Measurements from ENCODE around the gene HOXB1.
"Not testable (repeated sequence)": the region's sequence is repeated elsewhere in the genome, so short reads cannot be mapped to it uniquely, and the experiment has no call there.

The HOXB1 gene

DNA sequence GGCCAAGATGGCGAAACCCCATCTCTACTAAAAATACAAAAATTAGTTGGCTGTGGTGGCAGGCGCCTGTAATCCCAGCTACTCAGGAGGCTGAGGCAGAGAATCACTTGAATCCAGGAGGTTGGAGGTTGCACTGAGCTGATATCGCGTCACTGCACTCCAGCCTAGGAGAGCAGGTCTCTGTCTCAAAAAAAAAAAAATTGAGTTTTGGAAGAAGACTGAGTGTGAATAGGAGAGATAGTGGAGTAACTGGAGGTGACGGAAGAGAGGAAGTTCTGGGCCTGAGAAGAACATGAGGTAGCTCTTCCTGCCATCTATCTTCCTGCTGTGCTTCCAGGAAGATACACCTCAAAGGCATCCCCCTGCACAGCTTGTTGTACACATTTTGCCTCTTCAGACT lies 11.4 kb downstream of the HOXB1 start:
- no peak for DNase-seq (ENCODE audit: low read depth, low spot score)

DNA sequence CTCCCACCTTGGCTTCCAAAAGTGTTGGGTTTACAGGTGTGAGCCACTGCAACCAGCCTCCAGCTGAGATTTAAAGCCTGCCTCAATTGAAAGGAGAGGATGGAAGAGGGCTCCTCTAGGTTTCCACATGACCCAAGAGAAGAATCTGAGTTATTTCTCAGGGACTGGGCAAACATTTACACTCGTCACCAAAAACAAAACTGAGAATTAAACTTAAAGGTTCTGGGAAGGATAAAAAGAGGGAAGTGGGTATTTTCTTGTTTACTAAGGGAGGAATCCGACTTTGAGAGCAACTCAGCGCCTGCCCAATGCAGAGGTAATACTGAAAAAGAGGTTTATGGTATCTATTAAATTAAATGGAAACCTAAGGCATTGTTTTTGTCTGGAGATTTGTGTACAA lies 13.3 kb downstream of the HOXB1 start:
- no peak for DNase-seq (ENCODE audit: low read depth, low spot score)

DNA sequence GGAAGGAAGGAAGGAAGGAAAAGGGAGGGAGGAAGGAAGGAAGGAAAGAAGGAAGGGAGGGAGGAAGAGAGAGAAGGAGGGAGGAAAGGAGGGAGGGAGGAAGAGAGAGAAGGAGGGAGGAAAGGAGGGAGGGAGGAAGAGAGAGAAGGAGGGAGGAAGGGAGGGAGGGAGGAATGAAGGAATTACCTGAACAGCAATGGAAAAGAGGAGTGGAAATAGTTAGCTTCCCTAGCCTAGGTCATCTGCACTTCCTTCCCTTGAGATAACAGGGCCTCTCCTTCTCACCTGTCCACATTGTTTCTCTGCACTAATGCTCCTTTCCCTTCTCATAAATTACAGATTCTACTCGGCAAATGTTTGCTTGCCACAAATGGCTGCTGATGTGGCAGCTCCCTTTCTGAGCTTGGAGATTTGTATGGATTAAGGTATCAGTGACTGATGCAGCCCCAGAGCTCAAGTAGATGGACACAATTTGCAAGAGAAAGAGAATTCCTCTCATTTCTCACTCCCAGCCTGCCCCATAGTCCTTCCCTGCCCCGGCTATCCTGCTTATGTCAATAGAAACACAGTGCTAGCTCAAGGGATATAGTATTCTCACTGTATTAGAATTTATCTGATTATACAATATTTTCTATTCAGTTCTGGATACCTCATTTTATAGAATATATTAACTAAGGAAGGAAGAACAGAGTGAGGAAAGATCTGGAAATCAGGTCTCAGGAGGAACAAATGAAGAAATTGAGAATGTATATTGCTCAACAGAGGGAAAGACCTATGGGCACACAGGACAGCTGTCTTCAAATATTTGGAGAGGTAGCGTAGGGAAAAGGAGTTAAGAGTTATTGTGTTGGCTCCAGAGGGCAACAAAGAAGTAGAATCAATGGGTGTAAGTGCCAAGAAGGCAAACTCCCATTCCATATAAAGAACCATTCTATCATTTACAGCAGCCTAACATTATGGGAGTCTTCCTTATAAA lies 14.6 kb downstream of the HOXB1 start:
- DNase-seq (ENCODE audit: low read depth, low spot score), result no peak

DNA sequence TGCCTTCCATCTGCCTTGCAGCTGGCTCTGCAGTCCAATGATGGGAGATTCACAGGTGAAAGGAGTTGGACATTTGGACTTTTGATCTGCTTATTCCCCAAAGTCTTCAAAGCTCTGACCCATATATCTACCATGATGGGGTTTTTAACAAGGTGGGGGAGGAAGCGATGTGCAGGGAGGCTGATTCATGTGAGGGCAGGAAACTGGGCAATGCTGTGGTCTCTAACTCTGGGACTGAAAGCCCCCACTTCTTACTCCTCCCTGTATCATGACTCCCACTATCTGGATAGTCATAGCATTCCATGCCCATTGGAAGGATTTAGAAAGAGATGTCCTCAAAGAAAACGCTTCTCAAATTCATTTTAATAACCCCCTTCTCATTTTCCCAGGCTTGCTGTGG lies 16.3 kb downstream of the HOXB1 start:
- DNase-seq (ENCODE audit: low read depth, low spot score), result no peak

DNA sequence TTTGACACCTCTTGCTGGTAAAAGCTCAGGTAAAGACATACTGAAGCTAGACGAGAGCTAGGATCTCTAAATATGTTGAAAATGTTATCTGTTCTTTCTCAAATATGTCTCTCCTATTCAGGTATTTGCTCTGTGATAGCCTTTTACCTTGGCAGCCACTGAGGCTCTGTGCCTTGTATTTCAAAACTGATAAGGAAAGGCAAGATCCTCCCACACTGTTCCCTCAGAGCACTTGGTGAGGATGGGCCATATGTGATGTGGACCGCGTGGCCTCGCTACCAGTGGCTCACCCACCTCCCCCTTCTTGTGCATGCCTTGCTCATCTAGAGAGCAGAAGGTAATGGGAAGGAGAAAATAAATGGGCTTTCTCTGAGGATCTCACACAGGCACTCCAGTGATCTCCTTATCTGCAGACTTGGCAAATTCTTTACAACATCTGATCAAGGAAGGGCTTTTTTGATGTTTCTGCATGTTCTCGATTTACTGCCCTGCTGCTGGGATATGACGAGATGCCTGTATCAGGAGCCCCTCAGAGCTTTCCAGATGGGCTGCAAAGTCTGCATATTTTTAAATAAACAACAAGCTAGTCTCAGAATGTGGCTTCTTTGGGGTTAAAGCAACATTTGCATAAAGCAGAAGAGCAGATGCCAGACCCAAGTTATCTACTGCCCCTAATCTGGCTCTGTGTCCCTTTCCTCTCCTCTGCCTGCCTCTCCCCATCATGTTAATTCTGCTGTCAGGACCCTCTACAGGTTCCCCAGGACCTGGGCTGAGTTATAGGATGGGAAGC lies 16.9 kb downstream of the HOXB1 start:
- no peak for DNase-seq (ENCODE audit: low read depth, low spot score)

DNA sequence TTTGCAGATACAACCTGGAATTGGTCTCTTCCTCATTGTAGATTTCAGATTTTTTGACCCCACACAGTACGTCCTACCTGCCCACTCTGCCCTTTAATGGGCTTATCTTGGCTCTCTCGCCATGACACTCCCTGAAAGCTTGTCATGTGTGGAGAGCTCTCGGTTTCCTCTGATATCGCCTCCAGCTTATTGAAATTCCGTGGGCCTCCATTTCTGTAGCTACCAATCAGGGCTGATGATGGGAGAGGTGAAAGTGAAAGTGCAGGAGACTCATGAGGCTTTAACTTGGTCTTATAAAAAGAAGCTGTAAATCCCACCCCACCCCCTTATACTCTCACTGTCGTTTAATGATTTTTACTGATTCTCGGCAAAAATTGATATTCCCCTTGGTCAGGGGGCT lies 17.7 kb downstream of the HOXB1 start:
- no peak for DNase-seq (ENCODE audit: low read depth, low spot score)

DNA sequence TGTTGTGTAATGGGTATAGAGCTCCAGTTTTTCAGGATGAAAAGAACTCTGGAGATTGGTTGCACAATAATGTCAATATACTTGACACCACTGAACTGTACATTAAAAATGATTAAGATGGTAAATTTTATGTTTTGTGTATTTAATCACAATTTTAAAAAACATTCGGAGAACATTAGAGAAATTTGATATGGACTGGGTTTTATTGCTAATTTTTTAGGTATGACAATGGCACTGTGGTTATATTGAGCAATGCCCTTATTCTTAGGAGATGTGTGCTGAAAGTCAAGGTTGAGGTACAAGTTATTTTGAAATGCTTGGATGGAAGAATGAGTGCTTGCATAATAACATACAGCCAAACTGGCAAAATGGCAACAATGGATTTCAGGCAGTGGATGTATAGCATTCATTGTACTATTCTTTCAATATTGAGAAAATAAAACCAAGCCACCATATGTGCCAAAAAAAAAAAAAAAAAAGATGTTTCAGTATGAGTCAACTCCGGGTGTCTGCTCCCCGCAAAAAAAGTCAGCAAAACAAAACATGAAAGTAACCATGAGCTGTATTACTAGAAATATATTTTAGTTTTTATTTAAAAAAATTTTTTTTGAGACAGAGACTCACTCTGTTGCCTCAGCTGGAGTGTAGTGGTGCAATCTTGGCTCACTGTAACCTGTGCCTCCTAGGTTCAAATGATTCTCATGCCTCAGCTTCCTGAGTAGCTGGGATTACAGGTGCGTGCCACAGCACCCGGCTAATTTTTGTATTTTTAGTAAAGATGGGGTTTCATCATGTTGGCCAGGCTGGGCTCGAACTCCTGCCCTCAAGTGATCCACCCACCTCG lies 19.8 kb downstream of the HOXB1 start:
- DNase-seq (ENCODE audit: low read depth, low spot score), result no peak

DNA sequence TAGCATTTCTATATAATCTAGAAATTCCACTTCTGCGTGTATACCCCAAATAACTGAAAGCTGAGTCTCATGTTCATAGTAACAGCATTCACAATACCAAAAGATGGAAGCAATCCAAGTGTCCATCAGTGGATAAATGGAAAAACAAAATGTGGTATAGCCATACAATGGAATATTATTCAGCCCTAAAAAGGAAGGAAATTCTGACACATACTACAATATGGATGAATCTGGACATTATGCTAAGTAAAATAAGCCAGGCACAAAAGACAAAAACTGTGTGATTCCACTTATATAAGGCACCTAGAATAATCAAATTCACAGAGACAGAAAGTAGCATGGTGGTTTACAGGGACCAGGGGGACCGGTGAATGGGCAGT lies 20.4 kb downstream of the HOXB1 start:
- DNase-seq (ENCODE audit: low read depth, low spot score), result no peak

DNA sequence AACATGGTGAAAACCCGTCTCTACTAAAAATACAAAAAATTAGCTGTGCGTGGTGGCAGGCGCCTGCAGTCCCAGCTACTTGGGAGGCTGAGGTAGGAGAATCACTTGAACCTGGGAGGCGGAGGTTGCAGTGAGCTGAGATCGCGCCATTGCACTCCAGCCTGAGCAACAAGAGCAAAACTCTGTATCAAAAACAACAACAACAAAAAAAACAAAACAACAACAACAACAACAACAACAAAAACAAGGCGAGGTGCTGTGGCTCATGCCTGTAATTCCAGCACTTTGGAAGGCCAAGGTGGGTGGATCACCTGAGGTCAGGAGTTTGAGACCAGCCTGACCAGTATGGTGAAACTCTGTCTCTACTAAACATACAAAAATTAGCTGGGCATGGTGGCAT lies 21.1 kb downstream of the HOXB1 start:
- DNase-seq (ENCODE audit: low read depth, low spot score), result not testable (repeated sequence)

DNA sequence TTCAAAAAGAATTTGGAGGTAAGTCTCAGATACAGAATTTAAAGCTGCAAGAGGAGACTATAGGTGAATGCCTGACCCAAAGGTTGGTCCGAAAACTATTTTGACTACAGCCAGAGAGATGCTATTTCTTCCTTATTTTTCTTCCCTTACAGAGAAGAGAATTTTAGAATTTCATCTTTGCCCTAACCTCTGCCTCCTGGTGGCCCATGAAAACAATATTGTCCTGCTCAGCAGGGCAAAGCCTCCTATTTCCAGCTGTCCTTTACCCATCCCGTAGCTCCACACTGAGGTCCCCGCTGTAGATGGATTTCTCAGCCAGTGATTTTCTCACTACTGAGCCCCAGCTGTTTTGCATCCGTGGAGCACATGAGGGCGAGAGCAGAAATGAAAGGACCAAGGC lies 24.6 kb downstream of the HOXB1 start:
- DNase-seq (ENCODE audit: low read depth, low spot score), result no peak

DNA sequence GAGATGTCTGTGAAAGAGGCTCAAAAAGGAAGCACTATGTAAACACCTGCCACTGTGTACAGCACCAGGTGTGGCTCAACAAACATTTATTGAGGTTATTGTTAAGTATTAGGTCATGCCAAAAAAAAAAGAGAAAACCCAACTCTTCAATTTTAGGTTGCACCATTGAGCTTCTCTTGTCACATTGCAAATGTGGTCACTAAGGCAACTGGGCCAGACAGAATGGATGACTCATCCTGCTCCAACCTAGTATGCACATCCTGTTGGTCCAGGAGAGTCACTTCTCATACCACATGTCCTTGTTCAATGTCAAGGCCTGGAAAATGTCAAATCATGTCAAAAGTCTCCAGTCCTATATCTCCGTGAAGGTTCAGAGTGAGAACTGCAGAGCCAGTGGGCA lies 25.0 kb downstream of the HOXB1 start:
- no peak for DNase-seq (ENCODE audit: low read depth, low spot score)

DNA sequence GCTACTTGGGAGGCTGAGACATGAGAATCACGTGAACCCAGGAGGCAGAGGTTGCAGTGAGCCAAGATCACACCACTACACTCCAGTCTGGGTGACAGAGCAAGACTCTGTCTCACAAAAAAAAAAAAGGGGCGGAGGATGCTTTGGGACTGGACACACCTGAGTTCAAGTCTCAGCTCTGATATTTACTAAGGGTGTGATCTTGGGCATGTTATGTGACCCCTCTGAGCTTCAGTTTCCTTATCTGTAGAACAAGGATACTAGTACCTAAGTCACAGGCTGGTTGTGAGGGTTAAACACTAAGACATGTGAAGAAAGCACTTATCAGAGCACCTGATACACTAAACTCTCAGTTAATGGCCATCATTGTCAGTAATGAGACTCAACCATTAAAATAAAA lies 25.9 kb downstream of the HOXB1 start:
- no peak for DNase-seq (ENCODE audit: low read depth, low spot score)

DNA sequence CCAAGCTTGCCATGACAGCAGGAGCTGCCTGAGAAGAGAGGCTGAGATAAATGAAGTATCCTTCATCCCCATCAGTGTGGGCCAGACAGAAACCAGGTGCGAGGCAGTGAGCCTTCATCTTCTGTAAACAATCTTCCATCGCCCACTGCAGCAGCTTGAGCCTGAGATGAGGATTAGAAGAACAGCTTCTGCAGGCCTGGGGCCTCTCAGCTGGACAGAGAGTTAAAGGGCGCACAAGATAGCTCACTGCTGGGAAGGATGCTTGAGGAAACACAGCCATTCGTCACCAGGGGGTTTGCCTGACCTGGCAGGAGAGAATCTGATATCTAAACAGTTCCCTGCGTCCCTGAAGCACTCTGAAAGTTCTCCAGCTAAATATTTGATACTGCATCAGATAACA lies 27.1 kb downstream of the HOXB1 start:
- no peak for DNase-seq (ENCODE audit: low read depth, low spot score)

DNA sequence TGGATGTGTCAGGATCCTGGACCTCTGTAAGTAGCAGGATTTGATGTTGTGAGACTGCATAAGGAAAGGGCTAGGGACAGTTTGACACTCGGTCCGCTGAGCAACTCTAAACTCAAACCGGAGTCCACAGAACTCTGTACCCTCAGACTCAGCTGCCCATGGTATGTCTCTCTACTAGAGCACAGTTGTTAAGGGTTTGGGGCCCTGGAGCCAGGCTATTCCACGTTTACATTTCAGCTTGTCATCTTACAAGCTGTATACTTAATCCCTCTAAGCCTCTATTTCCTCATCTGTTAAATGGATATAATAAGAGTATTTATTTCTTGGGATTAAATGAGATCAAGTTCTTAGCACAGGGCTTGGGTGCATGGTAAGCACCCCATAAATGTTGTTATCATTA lies 27.9 kb downstream of the HOXB1 start:
- DNase-seq (ENCODE audit: low read depth, low spot score), result no peak

DNA sequence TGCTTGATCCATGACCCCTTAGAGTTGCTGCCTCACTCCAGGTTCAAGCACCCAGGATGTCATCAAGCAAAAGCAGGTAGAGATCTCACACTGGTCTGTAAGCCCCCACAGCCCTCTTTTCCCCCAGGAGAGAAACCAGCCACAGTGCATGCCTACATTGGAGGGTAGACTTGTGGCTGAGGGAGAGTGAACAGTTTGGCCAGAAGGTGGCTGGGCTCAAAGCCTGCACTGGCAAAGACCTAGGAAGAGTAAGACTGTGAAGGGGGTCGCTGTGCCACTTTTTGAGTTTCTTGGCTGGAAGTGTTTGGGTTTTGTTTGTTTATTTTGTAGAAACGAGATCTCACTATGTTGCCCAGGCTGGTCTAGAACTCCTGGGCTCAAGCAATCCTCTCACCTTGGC lies 28.5 kb downstream of the HOXB1 start:
- no peak for DNase-seq (ENCODE audit: low read depth, low spot score)

DNA sequence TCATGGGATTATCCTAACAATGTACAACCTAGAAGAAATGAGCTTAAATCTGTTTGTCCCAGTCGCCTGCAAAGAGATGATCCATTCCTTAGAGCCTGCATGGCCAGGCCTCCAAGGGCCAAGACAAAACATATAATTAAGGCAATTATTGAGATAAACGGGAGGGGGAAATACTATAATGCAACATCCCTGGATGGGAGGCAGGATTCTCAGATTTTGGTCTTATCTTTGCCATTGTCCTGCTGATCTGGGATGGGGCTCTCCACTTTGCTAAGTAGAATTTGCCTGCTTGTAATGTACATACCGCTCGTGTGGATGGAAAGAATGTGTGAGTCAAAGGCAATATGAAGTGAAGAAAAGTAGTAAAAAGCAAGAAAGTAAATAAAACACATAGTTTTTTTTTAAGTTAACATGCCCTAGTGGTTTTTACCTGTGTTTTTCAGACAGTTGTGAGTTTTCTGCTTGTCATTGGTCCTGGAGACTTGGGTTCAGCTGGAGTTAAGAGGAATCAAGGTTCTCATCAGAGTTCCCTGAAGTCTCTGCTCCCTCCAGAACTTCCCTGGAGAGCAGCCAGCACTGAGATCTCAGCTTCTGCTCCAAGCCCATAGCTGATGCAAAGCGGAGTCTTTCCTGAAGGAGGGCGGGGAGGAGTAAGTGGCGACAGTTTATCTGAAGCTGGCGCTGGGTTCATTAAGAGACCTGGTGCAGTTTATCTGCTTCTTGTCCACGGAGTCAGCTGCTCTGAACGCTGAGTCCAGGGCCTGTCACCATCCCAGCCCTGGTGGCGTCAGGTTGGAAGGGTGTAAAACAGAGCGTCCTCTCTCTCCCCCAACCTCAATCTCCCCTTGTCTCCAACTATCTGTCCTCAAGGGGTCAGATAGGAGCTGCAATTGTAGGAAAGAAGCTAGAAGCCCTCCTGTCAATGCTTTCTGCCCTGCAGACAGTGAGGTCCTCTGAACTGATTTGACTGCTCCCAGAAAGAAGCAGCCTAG lies 30.1 kb downstream of the HOXB1 start:
- DNase-seq (ENCODE audit: low read depth, low spot score), result no peak

DNA sequence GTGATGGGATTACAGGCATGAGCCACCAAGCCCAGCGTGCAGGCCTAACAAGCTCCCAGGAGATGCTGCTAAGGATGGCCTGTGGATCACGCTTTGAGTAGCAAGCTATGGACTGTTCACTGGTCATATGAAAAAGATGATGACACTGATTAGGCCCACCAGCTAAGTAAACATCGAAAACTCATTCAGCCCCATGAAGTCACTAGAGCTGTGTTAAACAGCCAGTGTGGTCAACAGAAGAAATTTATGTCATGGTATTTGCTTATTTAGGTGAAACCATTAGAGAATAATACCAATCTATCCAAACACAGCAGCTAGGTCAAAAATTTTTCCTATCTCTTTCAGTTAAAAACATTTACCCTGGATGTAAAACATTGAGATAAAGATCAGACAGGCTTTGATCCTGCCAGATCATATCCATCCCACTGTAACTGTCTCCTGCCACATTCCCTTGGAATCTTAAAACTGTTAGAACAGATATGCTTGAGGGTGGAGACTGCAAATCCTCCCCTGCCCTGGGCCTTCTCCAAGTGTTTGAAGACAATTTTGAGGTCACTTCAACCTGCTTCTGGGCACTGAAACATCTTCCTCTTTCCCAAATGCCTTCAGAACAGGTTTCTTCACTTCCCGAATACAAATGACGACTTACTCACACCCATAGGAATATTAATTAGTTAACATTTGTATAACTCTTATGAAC lies 30.9 kb downstream of the HOXB1 start:
- DNase-seq (ENCODE audit: low read depth, low spot score), result no peak

DNA sequence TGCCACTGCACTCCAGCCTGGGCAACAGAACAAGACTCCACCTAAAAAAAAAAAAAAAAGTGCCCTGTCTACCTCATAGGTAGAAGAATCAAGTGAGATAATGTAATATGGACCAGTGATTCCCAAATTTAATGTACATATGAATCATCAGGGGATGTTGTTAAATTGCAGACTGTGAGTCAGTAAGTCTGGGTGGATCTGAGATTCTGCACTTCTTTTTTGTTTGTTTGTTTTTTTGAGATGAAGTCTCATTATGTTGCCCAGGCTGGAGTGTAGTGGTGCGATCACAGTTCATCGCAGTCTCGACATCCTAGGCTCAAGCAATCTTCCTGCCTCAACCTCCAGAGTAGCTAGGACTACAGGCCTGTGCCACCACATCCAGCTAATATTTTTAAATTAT lies 31.6 kb downstream of the HOXB1 start:
- DNase-seq (ENCODE audit: low read depth, low spot score), result no peak

DNA sequence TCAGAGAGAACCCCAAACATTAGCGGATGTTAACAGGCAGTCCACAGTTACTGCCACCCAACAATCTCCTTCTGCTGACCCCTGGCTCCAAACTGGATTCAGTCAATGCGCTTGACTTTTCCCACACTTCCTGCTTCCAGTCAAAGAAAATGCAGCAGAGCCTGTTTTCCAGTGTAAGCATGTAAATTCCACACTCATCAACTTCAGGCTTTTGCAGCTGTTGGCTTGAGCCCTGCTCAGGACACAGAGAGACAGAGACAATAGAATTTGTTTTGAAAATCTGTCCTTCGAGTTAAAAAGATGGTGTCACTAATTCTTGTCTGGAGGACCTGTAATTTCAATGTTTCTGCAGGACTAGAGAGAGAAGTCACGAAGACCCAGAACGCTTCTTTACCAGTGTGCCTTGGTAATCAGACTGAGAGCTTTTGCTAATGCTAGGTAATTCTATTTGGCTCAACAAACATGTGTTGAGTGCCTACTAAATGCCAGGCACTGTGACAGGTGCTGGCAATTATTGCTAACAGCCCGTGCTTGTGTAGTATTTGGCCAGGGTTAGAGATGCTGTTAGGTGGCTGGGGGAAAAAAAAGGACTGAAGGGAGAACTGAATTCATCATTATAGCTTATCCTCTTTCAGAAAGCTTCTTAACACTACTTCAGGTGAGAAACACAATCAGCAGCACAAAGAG lies 32.5 kb downstream of the HOXB1 start:
- no peak for DNase-seq (ENCODE audit: low read depth, low spot score)

DNA sequence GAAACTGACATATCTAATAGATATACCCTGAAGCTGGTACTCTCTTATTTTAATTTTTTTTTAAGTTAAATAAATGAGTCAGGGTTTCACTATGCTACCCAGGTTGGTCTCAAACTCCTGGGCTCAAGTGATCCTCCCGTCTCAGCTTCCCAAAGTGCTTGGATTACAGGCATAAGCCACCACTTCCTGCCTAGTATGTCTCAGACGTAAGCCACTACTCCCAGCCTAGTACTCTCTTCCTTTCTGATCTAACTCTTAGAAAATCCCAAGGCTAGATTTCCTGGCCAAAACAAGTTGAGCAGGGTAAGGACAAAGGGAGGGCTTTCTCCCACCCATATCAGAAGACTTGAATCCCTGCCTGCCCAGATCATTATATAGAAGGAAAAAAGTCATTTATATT lies 33.7 kb downstream of the HOXB1 start:
- no peak for DNase-seq (ENCODE audit: low read depth, low spot score)

All from iPS DF 19.7 (cell line).